Testis (tissue), 2 donors: ENCODE data around the gene SATL1.

Experiments
- CTCF ChIP-seq, 3 experiments: fragments of 450-650 bp in 2 of 3; fragments of 200-600 bp in 1 of 3; sonication (generic) in 1 of 3; IDR thresholded peaks; one replicate each; pipeline ENCODE4 v1.5.1; 2016 to 2019; ENCODE audit warnings: antibody characterized with exemption in 3 of 3, mild to moderate bottlenecking in 2 of 3, moderate library complexity in 1 of 3
- POLR2A ChIP-seq: fragments of 450-650 bp; IDR thresholded peaks from one replicate; pipeline ENCODE4 v1.6.1; 2017; ENCODE audit warnings: antibody characterized with exemption, mild to moderate bottlenecking, moderate library complexity

DNA sequence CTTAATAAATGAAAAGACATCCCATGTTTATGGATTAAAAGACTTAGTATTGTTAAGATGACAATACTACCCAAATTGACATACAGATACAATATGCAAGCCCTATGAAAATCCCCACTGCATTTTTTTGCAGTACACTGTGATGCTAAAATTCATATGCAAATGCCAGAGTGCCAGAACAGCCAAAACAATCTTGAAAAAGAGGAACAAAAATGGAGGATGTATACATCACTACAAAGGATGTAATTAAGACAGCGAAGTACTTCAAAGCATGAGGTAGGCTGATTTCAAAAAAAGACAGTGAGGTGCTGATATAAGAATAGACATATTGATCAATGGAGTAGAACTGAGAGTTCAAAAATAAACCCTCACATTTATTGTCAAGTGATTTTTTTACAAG, 47.3 kb downstream of the SATL1 start:
- TF ChIP-seq CTCF (IDR thresholded peaks at IDR 0.05) (no peak), POLR2A (no peak)
